HG03064 (cell line): ENCODE results near the gene IFT88.

Source experiments
- ATAC-seq: cut with Tn5 transposase; IDR thresholded peaks from one replicate; pipeline ENCODE4 v1.9.1; 2021; ENCODE audit warnings: low read depth; ENCODE audit not compliant: unreplicated experiment

IFT88 gene

GRCh38 chr13:20566898-20567874 is at the start of gene IFT88:
TSS of gene IFT88 (plus strand) at chr13:20567157. CDS start at chr13:20574386, 7,229 bp downstream.
- ATAC-seq: peak; percentile 79

- ATAC-seq: no peak
Observed at GRCh38 chr13:20518660-20519100, 48.3 kb upstream of the IFT88 start.

GRCh38 chr13:20519875-20520274 is 47.1 kb upstream of the IFT88 start:
- ATAC-seq: no peak

GRCh38 chr13:20521364-20522115 is 45.4 kb upstream of the IFT88 start:
- no peak for ATAC-seq

- ATAC-seq: no peak
Observed at GRCh38 chr13:20525144-20525600, 41.8 kb upstream of the IFT88 start.

- peak; percentile 62 for ATAC-seq
Observed at GRCh38 chr13:20525601-20526544, 41.1 kb upstream of the IFT88 start, which contains the start of gene CRYL1. TSS of gene CRYL1 (minus strand) at chr13:20525857. CDS start at chr13:20525794, 63 bp downstream.

GRCh38 chr13:20526664-20527063 is 40.3 kb upstream of the IFT88 start:
- no peak for ATAC-seq

- peak; percentile 48 for ATAC-seq
Observed at GRCh38 chr13:20528452-20528851, 38.5 kb upstream of the IFT88 start.

- no peak for ATAC-seq
Observed at GRCh38 chr13:20534038-20534608, 32.8 kb upstream of the IFT88 start.

- ATAC-seq: no peak
Observed at GRCh38 chr13:20536992-20537391, 30.0 kb upstream of the IFT88 start.

GRCh38 chr13:20544201-20544923 is 22.6 kb upstream of the IFT88 start:
- ATAC-seq: no peak

GRCh38 chr13:20546556-20546955 is 20.4 kb upstream of the IFT88 start:
- ATAC-seq: no peak

GRCh38 chr13:20547479-20547908 is 19.5 kb upstream of the IFT88 start:
- ATAC-seq: no peak

GRCh38 chr13:20550799-20551198 is 16.2 kb upstream of the IFT88 start:
- ATAC-seq: no peak

GRCh38 chr13:20553311-20553710 is 13.6 kb upstream of the IFT88 start:
- ATAC-seq: no peak

- ATAC-seq: no peak
Observed at GRCh38 chr13:20558982-20559381, 8.0 kb upstream of the IFT88 start.

GRCh38 chr13:20559659-20560356 is 7.1 kb upstream of the IFT88 start:
- ATAC-seq: no peak

GRCh38 chr13:20561741-20562140 is 5.2 kb upstream of the IFT88 start:
- ATAC-seq: no peak
